GM21619 (cell line): ENCODE data around the gene SHH.
"Not testable (repeated sequence)": the region's sequence is repeated elsewhere in the genome, so short reads cannot be mapped to it uniquely, and the experiment has no call there.

Experiments used
- ATAC-seq: cut with Tn5 transposase; IDR thresholded peaks from one replicate; pipeline ENCODE4 v1.9.1; 2021; ENCODE audit not compliant: unreplicated experiment

SHH gene

GRCh38 chr7:155843426-155844018, 31.3 kb upstream of the SHH start:
- no peak for ATAC-seq

GRCh38 chr7:155842496-155843265, 30.4 kb upstream of the SHH start:
- ATAC-seq = no peak

GRCh38 chr7:155840909-155841308, 28.6 kb upstream of the SHH start:
- ATAC-seq = no peak

GRCh38 chr7:155840262-155840885, 28.1 kb upstream of the SHH start:
- ATAC-seq = no peak

- ATAC-seq = no peak
These were observed 27.2 kb upstream of the SHH start for GRCh38 chr7:155839461-155839860.

- not testable (repeated sequence) for ATAC-seq
These were observed 26.0 kb upstream of the SHH start for GRCh38 chr7:155838312-155838711.

- ATAC-seq = no peak
These were observed 24.8 kb upstream of the SHH start for GRCh38 chr7:155837126-155837479.

- no peak for ATAC-seq
These were observed 24.2 kb upstream of the SHH start for GRCh38 chr7:155836216-155837125.

- ATAC-seq = no peak
These were observed 23.4 kb upstream of the SHH start for GRCh38 chr7:155835446-155836215.

- ATAC-seq = no peak
These were observed 22.3 kb upstream of the SHH start for GRCh38 chr7:155834486-155835048.

GRCh38 chr7:155833651-155834050, 21.4 kb upstream of the SHH start:
- ATAC-seq = no peak

- no peak for ATAC-seq
These were observed 20.3 kb upstream of the SHH start for GRCh38 chr7:155832581-155832981.

- no peak for ATAC-seq
These were observed 19.7 kb upstream of the SHH start for GRCh38 chr7:155831807-155832524.

GRCh38 chr7:155830961-155831806, 18.9 kb upstream of the SHH start:
- no peak for ATAC-seq

GRCh38 chr7:155829796-155830470, 17.7 kb upstream of the SHH start:
- ATAC-seq = no peak

GRCh38 chr7:155825336-155825735, 13.1 kb upstream of the SHH start:
- no peak for ATAC-seq

- ATAC-seq = no peak
These were observed 12.1 kb upstream of the SHH start for GRCh38 chr7:155824227-155824886.

- no peak for ATAC-seq
These were observed 9.6 kb upstream of the SHH start for GRCh38 chr7:155821851-155822250.
